ENCODE data around the gene MAL.

MAL gene

GRCh38 chr2:95026471-95027368, 1.2 kb downstream of the MAL start:
- ATAC-seq = no peak
- TF ChIP-seq ZNF8 (CRISPR knock-in tag; IDR thresholded peaks at IDR 0.05) (no peak), ISL1 (CRISPR knock-in tag; IDR thresholded peaks at IDR 0.05) (no peak), PATZ1 (CRISPR knock-in tag; IDR thresholded peaks at IDR 0.05; ENCODE audit: borderline replicate concordance) (no peak), TOX (CRISPR knock-in tag; IDR thresholded peaks at IDR 0.05; ENCODE audit: borderline replicate concordance) (no peak), OSR1 (CRISPR knock-in tag; IDR thresholded peaks at IDR 0.05) (no peak), POU6F1 (CRISPR knock-in tag; IDR thresholded peaks at IDR 0.05; ENCODE audit: borderline replicate concordance, low read depth) (no peak), ZC3H10 (CRISPR knock-in tag; IDR thresholded peaks at IDR 0.05) (no peak), ARNTL (CRISPR knock-in tag; IDR thresholded peaks at IDR 0.05; ENCODE audit: borderline replicate concordance, low read depth) (no peak), TSHZ2 (CRISPR knock-in tag; IDR thresholded peaks at IDR 0.05) (no peak), PPARA (CRISPR knock-in tag; IDR thresholded peaks at IDR 0.05; ENCODE audit: borderline replicate concordance) (no peak), ZFP30 (CRISPR knock-in tag; IDR thresholded peaks at IDR 0.05) (no peak), TCF4 (CRISPR knock-in tag; IDR thresholded peaks at IDR 0.05; ENCODE audit: borderline replicate concordance) (no peak), ESRRG (CRISPR knock-in tag; IDR thresholded peaks at IDR 0.05) (no peak), CSRNP3 (CRISPR knock-in tag; IDR thresholded peaks at IDR 0.05) (no peak), SNAI2 (CRISPR knock-in tag; IDR thresholded peaks at IDR 0.05) (no peak), CSDC2 (CRISPR knock-in tag; IDR thresholded peaks at IDR 0.05) (no peak), BACH2 (CRISPR knock-in tag; IDR thresholded peaks at IDR 0.05; ENCODE audit: borderline replicate concordance) (no peak)

- TF ChIP-seq TOX (CRISPR knock-in tag; IDR thresholded peaks at IDR 0.05; ENCODE audit: borderline replicate concordance) (no peak), ZNF565 (CRISPR knock-in tag; conservative IDR thresholded peaks at IDR 0.05; ENCODE audit: low read depth) (no peak), ZNF8 (CRISPR knock-in tag; IDR thresholded peaks at IDR 0.05) (no peak), PATZ1 (CRISPR knock-in tag; IDR thresholded peaks at IDR 0.05; ENCODE audit: borderline replicate concordance) (no peak), ESRRG (CRISPR knock-in tag; IDR thresholded peaks at IDR 0.05) (no peak), CREB5 (CRISPR knock-in tag; IDR thresholded peaks at IDR 0.05; ENCODE audit: low read depth) (no peak), CSRNP3 (CRISPR knock-in tag; IDR thresholded peaks at IDR 0.05) (no peak), RARB (CRISPR knock-in tag; IDR thresholded peaks at IDR 0.05) (no peak), CSDC2 (CRISPR knock-in tag; IDR thresholded peaks at IDR 0.05) (no peak), ZC3H10 (CRISPR knock-in tag; IDR thresholded peaks at IDR 0.05) (no peak), ARNTL (CRISPR knock-in tag; IDR thresholded peaks at IDR 0.05; ENCODE audit: borderline replicate concordance, low read depth) (no peak), POU6F1 (CRISPR knock-in tag; IDR thresholded peaks at IDR 0.05; ENCODE audit: borderline replicate concordance, low read depth) (no peak), OSR1 (CRISPR knock-in tag; IDR thresholded peaks at IDR 0.05) (no peak), ZFP30 (CRISPR knock-in tag; IDR thresholded peaks at IDR 0.05) (no peak), GLIS3 (CRISPR knock-in tag; IDR thresholded peaks at IDR 0.05) (no peak), TCF4 (CRISPR knock-in tag; IDR thresholded peaks at IDR 0.05; ENCODE audit: borderline replicate concordance) (no peak), ZFP3 (CRISPR knock-in tag; IDR thresholded peaks at IDR 0.05) (no peak), ISL1 (CRISPR knock-in tag; IDR thresholded peaks at IDR 0.05) (no peak)
- no peak for ATAC-seq
Observed at GRCh38 chr2:95027369-95027720, 1.8 kb downstream of the MAL start.
